ENCODE data around the gene MVP. TPM values are rescaled to one million over a fixed set of nuclear protein-coding genes. Genes with fewer than 3 reads are reported as not detected.
"Not testable (repeated sequence)": the region's sequence is repeated elsewhere in the genome, so short reads cannot be mapped to it uniquely, and the experiment has no call there.

MVP gene
- total RNA-seq: 49.0 TPM
- 165 TPM for polyA plus RNA-seq
- long read RNA-seq, donor 1: 0 reads
- long read RNA-seq, donor 2: 0 reads
- long read RNA-seq, donor 3, transcript MVP-201 (15 exons, 2,870 nt): major isoform, 8 of 9 reads
- long read RNA-seq, donor 3, partial matches to known transcripts: 0 of 9 reads
- long read RNA-seq, donor 3, other reads (novel, unspliced or antisense): 0 of 9 reads
- long read RNA-seq, donor 4, partial matches to known transcripts: 110 of 114 reads
- long read RNA-seq, donor 4, other reads (novel, unspliced or antisense): 0 of 114 reads
- long read RNA-seq, donor 5, transcript MVP-201 (15 exons, 2,870 nt): major isoform, 6 of 191 reads
- long read RNA-seq, donor 5, partial matches to known transcripts: 180 of 191 reads
- long read RNA-seq, donor 5, other reads (novel, unspliced or antisense): 0 of 191 reads
- long read RNA-seq, donor 6, transcript MVP-201 (15 exons, 2,870 nt): major isoform, 5 of 7 reads
- long read RNA-seq, donor 6, partial matches to known transcripts: 0 of 7 reads
- long read RNA-seq, donor 6, other reads (novel, unspliced or antisense): 0 of 7 reads
- long read RNA-seq, donor 7, partial matches to known transcripts: 0 of 1 reads
- long read RNA-seq, donor 7, other reads (novel, unspliced or antisense): 0 of 1 reads
- long read RNA-seq, donor 8, partial matches to known transcripts: 0 of 2 reads
- long read RNA-seq, donor 8, other reads (novel, unspliced or antisense): 0 of 2 reads
- long read RNA-seq, donor 9, partial matches to known transcripts: 5 of 33 reads
- long read RNA-seq, donor 9, other reads (novel, unspliced or antisense): 28 of 33 reads
- long read RNA-seq, donor 10: 0 reads

GRCh38 chr16:29820271-29820701 is at the start of gene MVP:
Gene MVP (plus strand): TSS chr16:29820462. CDS start chr16:29830550, 10,088 bp downstream.
- H3K36me3 ChIP-seq (ENCODE audit: control insufficient read depth in 2 of 2, insufficient read depth in 2 of 2, low read length in 1 of 2): peaks cover 21 to 35% of the 10 kb centered on the region in 2 donors
- H3K27me3 ChIP-seq (ENCODE audit: control insufficient read depth in 2 of 2, insufficient read depth in 1 of 2, low read length in 1 of 2): no peaks in the 10 kb centered on the region
- peaks cover 0 to 6% of the 10 kb centered on the region in 2 donors for H3K9me3 ChIP-seq (ENCODE audit: control insufficient read depth in 2 of 2, insufficient read depth in 1 of 2, low read length in 1 of 2)
- H3K4me1 ChIP-seq (ENCODE audit: control insufficient read depth in 2 of 2, insufficient read depth in 2 of 2, low read length in 2 of 2): peaks cover 44 to 75% of the 10 kb centered on the region in 2 donors
- DNase-seq (ENCODE audit: low read depth in 6 of 9, low spot score in 9 of 9): peak in 3 of 9 donors; percentile 64 to 81 (median 66)
- 0% methylated on average over 4 of the region's 4 CpGs for WGBS
- H3K27ac ChIP-seq (ENCODE audit: low read depth in 1 of 2, low read length in 1 of 2): peak within 1 kb of the TSS; percentile 73 to 84
- H3K4me3 ChIP-seq (ENCODE audit: low read length in 2 of 2): peak within 1 kb of the TSS; percentile 54 to 73

GRCh38 chr16:29772330-29772729 is 47.9 kb upstream of the MVP start:
- not testable (repeated sequence) for H3K4me1 ChIP-seq (ENCODE audit: control insufficient read depth in 2 of 2, insufficient read depth in 2 of 2, low read length in 2 of 2); H3K27ac ChIP-seq (ENCODE audit: low read depth in 1 of 2, low read length in 1 of 2); H3K9me3 ChIP-seq (ENCODE audit: control insufficient read depth in 2 of 2, insufficient read depth in 1 of 2, low read length in 1 of 2); DNase-seq (ENCODE audit: low read depth in 6 of 9, low spot score in 9 of 9); H3K27me3 ChIP-seq (ENCODE audit: control insufficient read depth in 2 of 2, insufficient read depth in 1 of 2, low read length in 1 of 2); H3K36me3 ChIP-seq (ENCODE audit: control insufficient read depth in 2 of 2, insufficient read depth in 2 of 2, low read length in 1 of 2); H3K4me3 ChIP-seq (ENCODE audit: low read length in 2 of 2)
- 98% methylated on average over 7 of the region's 7 CpGs for WGBS

- H3K4me3 ChIP-seq (ENCODE audit: low read length in 2 of 2): no peak overlapping the region
- no peak for DNase-seq (ENCODE audit: low read depth in 6 of 9, low spot score in 9 of 9)
- H3K9me3 ChIP-seq (ENCODE audit: control insufficient read depth in 2 of 2, insufficient read depth in 1 of 2, low read length in 1 of 2): no peaks in the 10 kb centered on the region
- no peaks in the 10 kb centered on the region for H3K27me3 ChIP-seq (ENCODE audit: control insufficient read depth in 2 of 2, insufficient read depth in 1 of 2, low read length in 1 of 2)
- H3K4me1 ChIP-seq (ENCODE audit: control insufficient read depth in 2 of 2, insufficient read depth in 2 of 2, low read length in 2 of 2): no peaks in the 10 kb centered on the region
- WGBS: 97% methylated on average over 5 of the region's 5 CpGs
- H3K36me3 ChIP-seq (ENCODE audit: control insufficient read depth in 2 of 2, insufficient read depth in 2 of 2, low read length in 1 of 2): no peaks in the 10 kb centered on the region
- no peak overlapping the region for H3K27ac ChIP-seq (ENCODE audit: low read depth in 1 of 2, low read length in 1 of 2)
Measured at GRCh38 chr16:29774730-29775129, 45.5 kb upstream of the MVP start.

- H3K4me1 ChIP-seq (ENCODE audit: control insufficient read depth in 2 of 2, insufficient read depth in 2 of 2, low read length in 2 of 2): no peaks in the 10 kb centered on the region
- WGBS: 95% methylated on average over 4 of the region's 4 CpGs
Measured at GRCh38 chr16:29775742-29776408, 44.4 kb upstream of the MVP start.

GRCh38 chr16:29777576-29778350 is 42.5 kb upstream of the MVP start, which contains the start of gene ZG16:
Gene ZG16 (plus strand): TSS chr16:29778256. CDS start chr16:29779267, 1,011 bp downstream.
- H3K36me3 ChIP-seq (ENCODE audit: control insufficient read depth in 2 of 2, insufficient read depth in 2 of 2, low read length in 1 of 2): no peaks in the 10 kb centered on the region
- no peak for DNase-seq (ENCODE audit: low read depth in 6 of 9, low spot score in 9 of 9)
- no peaks in the 10 kb centered on the region for H3K9me3 ChIP-seq (ENCODE audit: control insufficient read depth in 2 of 2, insufficient read depth in 1 of 2, low read length in 1 of 2)
- no peak within 1 kb of the TSS for H3K27ac ChIP-seq (ENCODE audit: low read depth in 1 of 2, low read length in 1 of 2)
- H3K4me3 ChIP-seq (ENCODE audit: low read length in 2 of 2): no peak within 1 kb of the TSS
- no peaks in the 10 kb centered on the region for H3K4me1 ChIP-seq (ENCODE audit: control insufficient read depth in 2 of 2, insufficient read depth in 2 of 2, low read length in 2 of 2)
- H3K27me3 ChIP-seq (ENCODE audit: control insufficient read depth in 2 of 2, insufficient read depth in 1 of 2, low read length in 1 of 2): no peaks in the 10 kb centered on the region
- WGBS: 93% methylated on average over 10 of the region's 10 CpGs

More at GRCh38 chr16:29775742-29776408, 44.4 kb upstream of the MVP start:
- no peak for DNase-seq (ENCODE audit: low read depth in 6 of 9, low spot score in 9 of 9)
- H3K27ac ChIP-seq (ENCODE audit: low read depth in 1 of 2, low read length in 1 of 2): no peak overlapping the region
- H3K4me3 ChIP-seq (ENCODE audit: low read length in 2 of 2): no peak overlapping the region
- H3K9me3 ChIP-seq (ENCODE audit: control insufficient read depth in 2 of 2, insufficient read depth in 1 of 2, low read length in 1 of 2): no peaks in the 10 kb centered on the region
- H3K36me3 ChIP-seq (ENCODE audit: control insufficient read depth in 2 of 2, insufficient read depth in 2 of 2, low read length in 1 of 2): no peaks in the 10 kb centered on the region
- H3K27me3 ChIP-seq (ENCODE audit: control insufficient read depth in 2 of 2, insufficient read depth in 1 of 2, low read length in 1 of 2): no peaks in the 10 kb centered on the region

- H3K4me3 ChIP-seq (ENCODE audit: low read length in 2 of 2): no peak overlapping the region
- DNase-seq (ENCODE audit: low read depth in 6 of 9, low spot score in 9 of 9): no peak
- H3K27me3 ChIP-seq (ENCODE audit: control insufficient read depth in 2 of 2, insufficient read depth in 1 of 2, low read length in 1 of 2): no peaks in the 10 kb centered on the region
- WGBS: 94% methylated on average over 10 of the region's 10 CpGs
- H3K9me3 ChIP-seq (ENCODE audit: control insufficient read depth in 2 of 2, insufficient read depth in 1 of 2, low read length in 1 of 2): no peaks in the 10 kb centered on the region
- H3K27ac ChIP-seq (ENCODE audit: low read depth in 1 of 2, low read length in 1 of 2): no peak overlapping the region
- H3K36me3 ChIP-seq (ENCODE audit: control insufficient read depth in 2 of 2, insufficient read depth in 2 of 2, low read length in 1 of 2): no peaks in the 10 kb centered on the region
- no peaks in the 10 kb centered on the region for H3K4me1 ChIP-seq (ENCODE audit: control insufficient read depth in 2 of 2, insufficient read depth in 2 of 2, low read length in 2 of 2)
Measured at GRCh38 chr16:29779474-29779873, 40.8 kb upstream of the MVP start.

GRCh38 chr16:29783094-29783953 is 36.9 kb upstream of the MVP start:
- not testable (repeated sequence) for H3K9me3 ChIP-seq (ENCODE audit: control insufficient read depth in 2 of 2, insufficient read depth in 1 of 2, low read length in 1 of 2); H3K27ac ChIP-seq (ENCODE audit: low read depth in 1 of 2, low read length in 1 of 2); H3K27me3 ChIP-seq (ENCODE audit: control insufficient read depth in 2 of 2, insufficient read depth in 1 of 2, low read length in 1 of 2); DNase-seq (ENCODE audit: low read depth in 6 of 9, low spot score in 9 of 9); H3K36me3 ChIP-seq (ENCODE audit: control insufficient read depth in 2 of 2, insufficient read depth in 2 of 2, low read length in 1 of 2); H3K4me3 ChIP-seq (ENCODE audit: low read length in 2 of 2)
- peaks cover 2 to 11% of the 10 kb centered on the region in 2 donors for H3K4me1 ChIP-seq (ENCODE audit: control insufficient read depth in 2 of 2, insufficient read depth in 2 of 2, low read length in 2 of 2)
- 96% methylated on average over 13 of the region's 13 CpGs for WGBS

- H3K36me3 ChIP-seq (ENCODE audit: control insufficient read depth in 2 of 2, insufficient read depth in 2 of 2, low read length in 1 of 2): no peaks in the 10 kb centered on the region
- H3K27ac ChIP-seq (ENCODE audit: low read depth in 1 of 2, low read length in 1 of 2): no peak overlapping the region
- no peak overlapping the region for H3K4me3 ChIP-seq (ENCODE audit: low read length in 2 of 2)
- peaks cover 2 to 11% of the 10 kb centered on the region in 2 donors for H3K4me1 ChIP-seq (ENCODE audit: control insufficient read depth in 2 of 2, insufficient read depth in 2 of 2, low read length in 2 of 2)
- WGBS: 88% methylated on average over 2 of the region's 2 CpGs
- no peaks in the 10 kb centered on the region for H3K9me3 ChIP-seq (ENCODE audit: control insufficient read depth in 2 of 2, insufficient read depth in 1 of 2, low read length in 1 of 2)
- DNase-seq (ENCODE audit: low read depth in 6 of 9, low spot score in 9 of 9): peak in 1 of 9 donors; percentile 28
- no peaks in the 10 kb centered on the region for H3K27me3 ChIP-seq (ENCODE audit: control insufficient read depth in 2 of 2, insufficient read depth in 1 of 2, low read length in 1 of 2)
Measured at GRCh38 chr16:29784157-29784556, 36.1 kb upstream of the MVP start.
